ENCODE data around the gene ASTN2. TPM values are rescaled to one million over a fixed set of nuclear protein-coding genes. Genes with fewer than 3 reads are reported as not detected.

Gene ASTN2
- total RNA-seq, 1 donor from 2014 or later: 10.0 TPM

DNA sequence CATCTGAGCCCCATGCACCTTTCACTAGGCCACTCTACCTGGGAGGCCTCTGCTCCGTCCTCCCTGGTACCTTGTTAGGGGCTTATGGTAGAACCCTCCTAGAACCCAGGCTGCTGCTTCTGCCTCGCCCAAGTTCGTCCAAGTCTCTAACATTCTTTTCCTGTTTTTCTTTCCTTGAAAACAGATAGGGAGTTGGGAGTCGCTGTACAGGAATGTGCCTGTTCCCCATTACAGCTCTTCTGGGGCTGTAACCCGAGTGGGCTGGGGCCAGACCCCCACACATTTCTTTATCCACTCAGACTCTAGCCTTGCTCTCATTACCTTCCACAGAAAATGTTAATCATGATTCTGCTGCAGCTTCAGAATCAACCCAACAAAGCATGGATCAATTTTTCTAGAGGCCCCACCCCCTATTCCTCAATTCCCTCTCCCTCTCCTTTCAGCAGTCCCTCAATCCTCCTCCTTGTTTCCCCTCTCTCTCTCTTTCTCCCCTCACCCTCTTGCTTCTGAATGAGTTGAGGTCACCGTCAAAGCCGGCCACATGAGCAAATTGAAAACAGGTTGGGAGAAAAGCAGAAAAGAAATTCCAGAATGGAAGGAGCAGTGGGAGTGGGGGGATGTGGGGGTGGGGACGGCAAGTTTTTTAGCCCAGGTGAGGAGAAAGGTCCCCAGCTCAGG, 921.5 kb downstream of the ASTN2 start:
- H3K27ac Mint-ChIP-seq (ENCODE audit: unreplicated experiment): no peak overlapping the region
- H3K4me3 Mint-ChIP-seq (ENCODE audit: unreplicated experiment): no peak overlapping the region
- H3K4me1 Mint-ChIP-seq (ENCODE audit: unreplicated experiment): peaks cover 17% of the 10 kb centered on the region
- DNase-seq (ENCODE audit: low spot score): no peak
- TF ChIP-seq, protein P1, sequence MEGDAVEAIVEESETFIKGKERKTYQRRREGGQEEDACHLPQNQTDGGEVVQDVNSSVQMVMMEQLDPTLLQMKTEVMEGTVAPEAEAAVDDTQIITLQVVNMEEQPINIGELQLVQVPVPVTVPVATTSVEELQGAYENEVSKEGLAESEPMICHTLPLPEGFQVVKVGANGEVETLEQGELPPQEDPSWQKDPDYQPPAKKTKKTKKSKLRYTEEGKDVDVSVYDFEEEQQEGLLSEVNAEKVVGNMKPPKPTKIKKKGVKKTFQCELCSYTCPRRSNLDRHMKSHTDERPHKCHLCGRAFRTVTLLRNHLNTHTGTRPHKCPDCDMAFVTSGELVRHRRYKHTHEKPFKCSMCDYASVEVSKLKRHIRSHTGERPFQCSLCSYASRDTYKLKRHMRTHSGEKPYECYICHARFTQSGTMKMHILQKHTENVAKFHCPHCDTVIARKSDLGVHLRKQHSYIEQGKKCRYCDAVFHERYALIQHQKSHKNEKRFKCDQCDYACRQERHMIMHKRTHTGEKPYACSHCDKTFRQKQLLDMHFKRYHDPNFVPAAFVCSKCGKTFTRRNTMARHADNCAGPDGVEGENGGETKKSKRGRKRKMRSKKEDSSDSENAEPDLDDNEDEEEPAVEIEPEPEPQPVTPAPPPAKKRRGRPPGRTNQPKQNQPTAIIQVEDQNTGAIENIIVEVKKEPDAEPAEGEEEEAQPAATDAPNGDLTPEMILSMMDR (IDR thresholded peaks at IDR 0.05; ENCODE audit: unreplicated experiment): no peak
- H3K9me3 Mint-ChIP-seq (ENCODE audit: unreplicated experiment): no peaks in the 10 kb centered on the region
- no peaks in the 10 kb centered on the region for H3K27me3 Mint-ChIP-seq (ENCODE audit: unreplicated experiment)
- H3K36me3 Mint-ChIP-seq (ENCODE audit: low read depth, unreplicated experiment): no peaks in the 10 kb centered on the region

DNA sequence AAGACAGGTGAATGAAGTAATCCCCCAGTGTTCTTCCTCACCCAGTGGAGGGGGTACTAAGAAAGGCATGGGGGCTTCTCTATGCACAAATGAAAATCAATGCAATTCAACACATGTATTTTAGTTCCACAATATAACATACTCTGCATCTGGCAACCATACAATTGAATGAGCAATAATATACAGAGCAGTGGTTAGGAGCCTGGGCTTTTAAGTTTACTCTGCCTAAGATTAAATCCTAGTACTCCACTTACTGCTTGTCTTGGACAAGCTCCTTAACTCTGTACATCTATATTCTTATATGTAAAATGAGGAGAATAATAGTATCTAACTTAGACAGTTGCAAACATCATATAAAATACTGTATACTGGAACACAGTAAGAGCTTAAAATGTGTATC, 923.2 kb downstream of the ASTN2 start:
- H3K27ac Mint-ChIP-seq (ENCODE audit: unreplicated experiment): no peak overlapping the region
- no peak for DNase-seq (ENCODE audit: low spot score)
- no peak overlapping the region for H3K4me3 Mint-ChIP-seq (ENCODE audit: unreplicated experiment)
- peaks cover 17% of the 10 kb centered on the region for H3K4me1 Mint-ChIP-seq (ENCODE audit: unreplicated experiment)
- no peaks in the 10 kb centered on the region for H3K9me3 Mint-ChIP-seq (ENCODE audit: unreplicated experiment)
- TF ChIP-seq, protein P1 (IDR thresholded peaks at IDR 0.05; ENCODE audit: unreplicated experiment): no peak
- no peaks in the 10 kb centered on the region for H3K27me3 Mint-ChIP-seq (ENCODE audit: unreplicated experiment)
- no peaks in the 10 kb centered on the region for H3K36me3 Mint-ChIP-seq (ENCODE audit: low read depth, unreplicated experiment)

- no peak overlapping the region for H3K4me3 Mint-ChIP-seq (ENCODE audit: unreplicated experiment)
- H3K4me1 Mint-ChIP-seq (ENCODE audit: unreplicated experiment): peaks cover 17% of the 10 kb centered on the region
- DNase-seq (ENCODE audit: low spot score): no peak
- TF ChIP-seq, protein P1 (IDR thresholded peaks at IDR 0.05; ENCODE audit: unreplicated experiment): no peak
- H3K36me3 Mint-ChIP-seq (ENCODE audit: low read depth, unreplicated experiment): no peaks in the 10 kb centered on the region
- no peaks in the 10 kb centered on the region for H3K27me3 Mint-ChIP-seq (ENCODE audit: unreplicated experiment)
- no peak overlapping the region for H3K27ac Mint-ChIP-seq (ENCODE audit: unreplicated experiment)
- H3K9me3 Mint-ChIP-seq (ENCODE audit: unreplicated experiment): no peaks in the 10 kb centered on the region
Measured at GRCh38 chr9:116491219-116491618, 923.6 kb downstream of the ASTN2 start.

DNA sequence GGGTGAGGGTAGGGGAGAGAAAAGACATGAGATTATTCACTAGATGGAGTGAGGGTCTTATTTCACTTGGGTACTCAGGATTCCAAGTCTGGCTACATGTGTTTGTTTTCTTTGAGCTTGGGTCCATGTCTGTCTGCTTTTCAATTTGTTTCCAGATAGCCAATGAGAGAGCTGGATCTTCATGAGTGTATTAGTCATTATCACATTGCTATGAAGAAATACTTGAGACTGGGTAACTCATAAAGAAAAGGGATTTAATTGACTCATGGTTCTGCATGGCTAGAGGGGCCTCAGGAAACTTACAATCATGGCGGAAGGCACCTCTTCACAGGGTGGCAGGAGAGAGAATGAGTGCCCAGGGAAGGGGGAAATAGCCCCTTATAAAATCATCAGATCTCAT, 924.5 kb downstream of the ASTN2 start:
- no peaks in the 10 kb centered on the region for H3K27me3 Mint-ChIP-seq (ENCODE audit: unreplicated experiment)
- H3K4me1 Mint-ChIP-seq (ENCODE audit: unreplicated experiment): peaks cover 17% of the 10 kb centered on the region
- no peak overlapping the region for H3K4me3 Mint-ChIP-seq (ENCODE audit: unreplicated experiment)
- TF ChIP-seq, protein P1 (IDR thresholded peaks at IDR 0.05; ENCODE audit: unreplicated experiment): no peak
- no peak overlapping the region for H3K27ac Mint-ChIP-seq (ENCODE audit: unreplicated experiment)
- no peaks in the 10 kb centered on the region for H3K9me3 Mint-ChIP-seq (ENCODE audit: unreplicated experiment)
- DNase-seq (ENCODE audit: low spot score): no peak
- no peaks in the 10 kb centered on the region for H3K36me3 Mint-ChIP-seq (ENCODE audit: low read depth, unreplicated experiment)

- no peak for DNase-seq (ENCODE audit: low spot score)
- H3K4me3 Mint-ChIP-seq (ENCODE audit: unreplicated experiment): no peak overlapping the region
- H3K9me3 Mint-ChIP-seq (ENCODE audit: unreplicated experiment): no peaks in the 10 kb centered on the region
- TF ChIP-seq, protein P1 (IDR thresholded peaks at IDR 0.05; ENCODE audit: unreplicated experiment): no peak
- H3K27me3 Mint-ChIP-seq (ENCODE audit: unreplicated experiment): no peaks in the 10 kb centered on the region
- H3K4me1 Mint-ChIP-seq (ENCODE audit: unreplicated experiment): peaks cover 7% of the 10 kb centered on the region
- no peaks in the 10 kb centered on the region for H3K36me3 Mint-ChIP-seq (ENCODE audit: low read depth, unreplicated experiment)
- no peak overlapping the region for H3K27ac Mint-ChIP-seq (ENCODE audit: unreplicated experiment)
Measured at GRCh38 chr9:116488373-116488772, 926.5 kb downstream of the ASTN2 start.
